ENCODE data around the gene MRPS22.
"Not testable (repeated sequence)": the region's sequence is repeated elsewhere in the genome, so short reads cannot be mapped to it uniquely, and the experiment has no call there.

Gene MRPS22

GRCh38 chr3:139380575-139380974 lies 36.8 kb downstream of the MRPS22 start:
- no peak overlapping the region for H3K9ac ChIP-seq (ENCODE audit: insufficient read length)
- H3K27ac ChIP-seq: no peak overlapping the region
- H3K4me3 ChIP-seq: no peak overlapping the region
- TF ChIP-seq POLR2AphosphoS5 (IDR thresholded peaks at IDR 0.05; ENCODE audit: borderline replicate concordance, low read depth, low read length) (no peak), EZH2 (IDR thresholded peaks at IDR 0.05) (no peak), FOXP2 (optimal IDR thresholded peaks at IDR 0.05; ENCODE audit: control extremely low read depth, extremely low read length, insufficient read depth) (no peak)
- no peak for DNase-seq (ENCODE audit: low read depth, low spot score)
- no peaks in the 10 kb centered on the region for H3K9me3 ChIP-seq (ENCODE audit: low read depth, low read length)
- H3K36me3 ChIP-seq (ENCODE audit: insufficient read depth, low read length): peaks cover 70% of the 10 kb centered on the region

GRCh38 chr3:139382291-139382690 lies 38.5 kb downstream of the MRPS22 start:
- H3K4me3 ChIP-seq; H3K9me3 ChIP-seq (ENCODE audit: low read depth, low read length); H3K9ac ChIP-seq (ENCODE audit: insufficient read length); H3K27ac ChIP-seq; DNase-seq (ENCODE audit: low read depth, low spot score): not testable (repeated sequence)
- peaks cover 57% of the 10 kb centered on the region for H3K36me3 ChIP-seq (ENCODE audit: insufficient read depth, low read length)

GRCh38 chr3:139388077-139388476 lies 44.3 kb downstream of the MRPS22 start:
- no peak for DNase-seq (ENCODE audit: low read depth, low spot score)
- H3K36me3 ChIP-seq (ENCODE audit: insufficient read depth, low read length): peaks cover 10% of the 10 kb centered on the region
- peak overlapping the region; percentile 91 for H3K4me3 ChIP-seq
- peak overlapping the region; percentile 97 for H3K9ac ChIP-seq (ENCODE audit: insufficient read length)
- no peaks in the 10 kb centered on the region for H3K9me3 ChIP-seq (ENCODE audit: low read depth, low read length)
- TF ChIP-seq FOXP2 (optimal IDR thresholded peaks at IDR 0.05; ENCODE audit: control extremely low read depth, extremely low read length, insufficient read depth): no peak
- no peak for TF ChIP-seq POLR2AphosphoS5 (IDR thresholded peaks at IDR 0.05; ENCODE audit: borderline replicate concordance, low read depth, low read length)
- no peak for TF ChIP-seq EZH2 (IDR thresholded peaks at IDR 0.05)
- no peak overlapping the region for H3K27ac ChIP-seq

- Histone ChIP-seq H3K4me3 (peak overlapping the region; percentile 91), H3K9me3 (ENCODE audit: low read depth, low read length) (no peaks in the 10 kb centered on the region), H3K27ac (peak overlapping the region; percentile 44; the same call in 1 of the 2 replicates), H3K36me3 (ENCODE audit: insufficient read depth, low read length) (peaks cover 3% of the 10 kb centered on the region; the same call in 1 of the 2 replicates), H3K9ac (ENCODE audit: insufficient read length) (peak overlapping the region; percentile 97)
- DNase-seq (ENCODE audit: low read depth, low spot score): no peak
- TF ChIP-seq FOXP2 (optimal IDR thresholded peaks at IDR 0.05; ENCODE audit: control extremely low read depth, extremely low read length, insufficient read depth) (no peak), POLR2AphosphoS5 (IDR thresholded peaks at IDR 0.05; ENCODE audit: borderline replicate concordance, low read depth, low read length) (no peak), EZH2 (IDR thresholded peaks at IDR 0.05) (no peak)
Measured at GRCh38 chr3:139388821-139389551, 45.2 kb downstream of the MRPS22 start.

- Histone ChIP-seq H3K4me3 (peak within 1 kb of the TSS; percentile 91), H3K9me3 (ENCODE audit: low read depth, low read length) (no peaks in the 10 kb centered on the region)
Measured at GRCh38 chr3:139389552-139390368, 45.9 kb downstream of the MRPS22 start, which contains the start of gene COPB2. TSS of gene COPB2 (minus strand) at chr3:139389647. CDS start at chr3:139389550, 97 bp downstream.

GRCh38 chr3:139394116-139394515 lies 50.3 kb downstream of the MRPS22 start:
- H3K36me3 ChIP-seq (ENCODE audit: insufficient read depth, low read length): no peaks in the 10 kb centered on the region
- no peak overlapping the region for H3K4me3 ChIP-seq
- TF ChIP-seq POLR2AphosphoS5 (IDR thresholded peaks at IDR 0.05; ENCODE audit: borderline replicate concordance, low read depth, low read length) (peak; percentile 53; the same call in 1 of the 2 replicates), EZH2 (IDR thresholded peaks at IDR 0.05) (no peak)
- H3K9me3 ChIP-seq (ENCODE audit: low read depth, low read length): no peaks in the 10 kb centered on the region
- no peak overlapping the region for H3K9ac ChIP-seq (ENCODE audit: insufficient read length)
- peak; percentile 26 for DNase-seq (ENCODE audit: low read depth, low spot score)
- no peak overlapping the region for H3K27ac ChIP-seq

More at GRCh38 chr3:139389552-139390368, 45.9 kb downstream of the MRPS22 start, which contains the start of gene COPB2:
- peak; percentile 70 for DNase-seq (ENCODE audit: low read depth, low spot score)
- Histone ChIP-seq H3K27ac (peak within 1 kb of the TSS; percentile 57), H3K9ac (ENCODE audit: insufficient read length) (peak within 1 kb of the TSS; percentile 97), H3K36me3 (ENCODE audit: insufficient read depth, low read length) (no peaks in the 10 kb centered on the region; the same call in 1 of the 2 replicates)
- TF ChIP-seq POLR2AphosphoS5 (IDR thresholded peaks at IDR 0.05; ENCODE audit: borderline replicate concordance, low read depth, low read length) (peak; percentile 88), FOXP2 (optimal IDR thresholded peaks at IDR 0.05; ENCODE audit: control extremely low read depth, extremely low read length, insufficient read depth) (no peak), EZH2 (IDR thresholded peaks at IDR 0.05) (no peak)

GRCh38 chr3:139396707-139397106 lies 52.9 kb downstream of the MRPS22 start:
- H3K27ac ChIP-seq: no peak overlapping the region
- no peaks in the 10 kb centered on the region for H3K9me3 ChIP-seq (ENCODE audit: low read depth, low read length)
- no peak for DNase-seq (ENCODE audit: low read depth, low spot score)
- no peaks in the 10 kb centered on the region for H3K36me3 ChIP-seq (ENCODE audit: insufficient read depth, low read length)
- H3K9ac ChIP-seq (ENCODE audit: insufficient read length): no peak overlapping the region
- TF ChIP-seq POLR2AphosphoS5 (IDR thresholded peaks at IDR 0.05; ENCODE audit: borderline replicate concordance, low read depth, low read length) (no peak), FOXP2 (optimal IDR thresholded peaks at IDR 0.05; ENCODE audit: control extremely low read depth, extremely low read length, insufficient read depth) (no peak), EZH2 (IDR thresholded peaks at IDR 0.05) (no peak)
- no peak overlapping the region for H3K4me3 ChIP-seq

- not testable (repeated sequence) for H3K9ac ChIP-seq (ENCODE audit: insufficient read length); H3K27ac ChIP-seq; H3K36me3 ChIP-seq (ENCODE audit: insufficient read depth, low read length); H3K4me3 ChIP-seq; DNase-seq (ENCODE audit: low read depth, low spot score)
- peaks cover 12% of the 10 kb centered on the region; the same call in 1 of the 2 replicates for H3K9me3 ChIP-seq (ENCODE audit: low read depth, low read length)
Measured at GRCh38 chr3:139401155-139401554, 57.3 kb downstream of the MRPS22 start.
